GM21381 (cell line): Measurements from ENCODE around the gene NAT9.

Experiments
- ATAC-seq: cut with Tn5 transposase; IDR thresholded peaks from one replicate; pipeline ENCODE4 v1.9.1; 2021; ENCODE audit warnings: mild to moderate bottlenecking, moderate library complexity; ENCODE audit not compliant: unreplicated experiment

The NAT9 gene

GRCh38 chr17:74763565-74764387, 12.4 kb downstream of the NAT9 start:
- ATAC-seq: no peak

- ATAC-seq: no peak
These were observed 14.2 kb downstream of the NAT9 start for GRCh38 chr17:74761931-74762330.

GRCh38 chr17:74761419-74761818, 14.7 kb downstream of the NAT9 start:
- ATAC-seq: no peak

- ATAC-seq: no peak
These were observed 15.6 kb downstream of the NAT9 start for GRCh38 chr17:74760404-74761105.

- ATAC-seq: no peak
These were observed 16.2 kb downstream of the NAT9 start for GRCh38 chr17:74759941-74760340.

- peak; percentile 80 for ATAC-seq
These were observed 16.8 kb downstream of the NAT9 start for GRCh38 chr17:74759243-74759801.

- no peak for ATAC-seq
These were observed 17.3 kb downstream of the NAT9 start for GRCh38 chr17:74758848-74759168.

GRCh38 chr17:74757931-74758847, 18.0 kb downstream of the NAT9 start:
- no peak for ATAC-seq

GRCh38 chr17:74757502-74757901, 18.6 kb downstream of the NAT9 start:
- no peak for ATAC-seq

GRCh38 chr17:74756891-74757290, 19.3 kb downstream of the NAT9 start:
- ATAC-seq: no peak

- ATAC-seq: no peak
These were observed 20.6 kb downstream of the NAT9 start for GRCh38 chr17:74755533-74755932.

- no peak for ATAC-seq
These were observed 21.3 kb downstream of the NAT9 start for GRCh38 chr17:74754832-74755231.

GRCh38 chr17:74752822-74753401, 23.2 kb downstream of the NAT9 start:
- no peak for ATAC-seq

GRCh38 chr17:74752415-74752814, 23.7 kb downstream of the NAT9 start:
- ATAC-seq: no peak

GRCh38 chr17:74750327-74751069, 25.6 kb downstream of the NAT9 start:
- no peak for ATAC-seq

GRCh38 chr17:74750039-74750326, 26.2 kb downstream of the NAT9 start:
- ATAC-seq: no peak

GRCh38 chr17:74749279-74750038, 26.7 kb downstream of the NAT9 start:
- no peak for ATAC-seq

GRCh38 chr17:74748529-74749278, 27.4 kb downstream of the NAT9 start, which contains the start of gene NHERF1:
TSS of gene NHERF1 (plus strand) at chr17:74748628. CDS start at chr17:74748847, 219 bp downstream.
- peak; percentile 88 for ATAC-seq

- ATAC-seq: no peak
These were observed 27.9 kb downstream of the NAT9 start for GRCh38 chr17:74748279-74748528.
